Ammon's horn (tissue), 1 donor: ENCODE results near the gene OR51B2.
"Not testable (repeated sequence)": the region's sequence is repeated elsewhere in the genome, so short reads cannot be mapped to it uniquely, and the experiment has no call there.

Experiments used
- DNase-seq: peaks from one replicate; pipeline ENCODE4 v3.0.0-alpha.2; 2016; ENCODE audit warnings: low spot score

The OR51B2 gene

DNA sequence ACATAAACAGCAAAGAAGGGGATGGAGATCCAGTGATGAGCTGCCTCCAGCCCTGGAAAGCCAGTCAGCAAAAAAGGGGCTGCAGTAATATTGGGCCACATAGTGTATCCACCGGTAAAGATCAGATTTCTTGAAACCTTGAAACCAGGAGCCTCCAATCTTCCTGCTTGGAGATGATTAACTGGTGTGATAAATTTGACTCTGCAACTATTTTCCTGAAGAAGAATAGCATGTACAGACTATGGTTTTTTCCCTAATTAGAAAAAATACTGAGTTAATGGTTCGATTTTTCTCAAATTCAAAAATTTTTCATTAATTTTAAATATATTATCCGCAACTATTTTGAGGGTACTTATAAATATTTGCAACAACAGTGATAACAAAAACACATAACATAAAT, at the start of gene OR51B2:
OR51B2 (minus strand) TSS at position 101 of the 400 bp plus-strand sequence; CDS start at position 101, 0 bp downstream.
- DNase-seq: no peak

- no peak for DNase-seq
Observed at GRCh38 chr11:5369789-5370188, 45.7 kb upstream of the OR51B2 start.

DNA sequence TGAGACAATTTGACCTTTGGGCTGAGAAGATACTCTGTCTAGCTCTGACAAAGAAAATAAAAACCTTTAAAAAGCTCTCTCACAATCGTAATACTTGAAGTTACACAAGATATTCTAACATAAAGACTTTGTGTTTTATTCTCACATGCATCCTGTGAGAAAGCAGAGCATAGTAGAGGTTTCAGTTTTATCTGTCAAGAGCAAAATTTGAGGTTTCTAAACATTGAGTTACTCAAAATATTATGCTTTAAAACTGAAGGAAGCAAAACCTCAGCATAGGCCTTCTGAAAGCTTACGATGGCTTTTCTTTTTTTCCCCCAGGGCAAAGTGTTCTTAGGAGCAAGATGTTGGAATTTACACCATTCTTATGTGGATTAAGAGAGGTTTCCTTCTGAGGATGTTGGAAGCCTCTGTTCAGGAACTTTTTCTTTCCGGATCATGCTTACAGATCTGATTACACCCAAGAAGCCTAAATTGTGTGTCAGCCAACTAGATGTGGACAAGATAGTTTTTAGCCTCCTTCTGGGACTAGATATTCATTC, 44.5 kb upstream of the OR51B2 start:
- DNase-seq: no peak

DNA sequence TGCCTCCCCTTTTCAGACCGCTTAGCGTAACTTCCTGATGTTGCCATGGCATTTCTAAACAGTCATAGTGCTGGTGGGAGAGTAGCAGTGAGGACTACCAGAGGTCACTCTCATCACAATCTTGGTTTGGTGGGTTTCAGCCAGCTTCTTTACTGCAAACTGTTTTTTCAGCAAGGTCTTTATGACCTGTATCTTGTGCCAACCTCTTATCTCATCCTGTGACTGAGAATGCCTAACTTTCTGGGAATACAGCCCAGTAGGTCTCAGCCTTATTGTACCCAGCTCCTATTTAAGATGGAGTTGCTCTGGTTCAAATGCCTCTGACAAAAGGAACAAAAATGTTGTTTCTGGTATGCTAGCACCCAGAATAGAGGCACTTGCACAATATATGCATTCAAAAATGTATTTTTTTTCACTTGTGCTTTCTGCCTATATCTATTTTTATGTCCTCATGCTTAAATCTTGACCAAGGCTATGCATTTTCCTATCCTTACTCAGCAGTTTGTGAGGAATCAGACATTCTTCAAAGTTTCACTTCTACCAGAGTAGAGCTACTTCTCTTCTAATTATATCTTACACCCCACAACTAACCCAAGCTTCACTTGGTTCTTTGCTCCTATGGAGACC, 43.5 kb upstream of the OR51B2 start:
- no peak for DNase-seq

DNA sequence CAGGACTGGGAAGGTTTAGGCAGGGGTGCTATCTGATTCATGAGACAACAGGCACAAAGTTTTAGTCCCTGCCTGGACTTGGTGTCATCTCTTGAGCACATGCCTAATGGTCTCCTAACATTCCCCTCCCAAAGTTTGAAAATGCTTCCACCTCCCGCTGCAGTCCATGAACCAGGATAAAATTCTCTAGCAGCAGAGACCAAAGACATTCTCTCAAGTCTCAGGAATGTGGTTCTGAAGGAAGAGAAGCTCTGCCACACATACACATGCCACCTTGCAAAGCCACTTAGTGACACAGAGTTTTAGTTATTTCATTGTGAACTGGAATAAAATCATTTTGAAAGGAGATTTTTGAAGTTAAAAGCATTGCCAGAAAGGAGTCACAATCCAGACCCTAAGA, 42.8 kb upstream of the OR51B2 start:
- no peak for DNase-seq

DNA sequence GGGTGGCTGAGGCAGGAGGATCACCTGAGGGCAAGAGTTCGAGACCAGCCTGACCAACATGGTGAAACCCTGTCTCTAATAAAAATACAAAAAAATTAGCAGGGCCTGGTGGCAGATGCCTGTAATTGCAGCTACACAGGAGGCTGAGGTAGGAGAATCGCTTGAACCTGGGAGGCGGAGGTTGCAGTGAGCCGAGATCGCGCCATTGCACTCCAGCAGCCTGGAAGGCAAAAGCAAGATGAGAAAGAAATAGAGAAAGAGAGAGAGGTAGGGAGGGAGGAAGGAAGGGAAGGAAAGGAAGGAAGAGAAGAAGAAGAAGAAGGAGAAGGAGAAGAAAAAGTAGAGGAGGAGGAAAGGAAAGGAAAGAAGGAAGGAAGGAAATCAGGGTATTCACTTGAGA, 42.3 kb upstream of the OR51B2 start:
- not testable (repeated sequence) for DNase-seq

- DNase-seq: no peak
Observed at GRCh38 chr11:5364214-5364613, 40.1 kb upstream of the OR51B2 start.

- DNase-seq: no peak
Observed at GRCh38 chr11:5363679-5364078, 39.6 kb upstream of the OR51B2 start.

- no peak for DNase-seq
Observed at GRCh38 chr11:5362017-5362625, 38.0 kb upstream of the OR51B2 start.

DNA sequence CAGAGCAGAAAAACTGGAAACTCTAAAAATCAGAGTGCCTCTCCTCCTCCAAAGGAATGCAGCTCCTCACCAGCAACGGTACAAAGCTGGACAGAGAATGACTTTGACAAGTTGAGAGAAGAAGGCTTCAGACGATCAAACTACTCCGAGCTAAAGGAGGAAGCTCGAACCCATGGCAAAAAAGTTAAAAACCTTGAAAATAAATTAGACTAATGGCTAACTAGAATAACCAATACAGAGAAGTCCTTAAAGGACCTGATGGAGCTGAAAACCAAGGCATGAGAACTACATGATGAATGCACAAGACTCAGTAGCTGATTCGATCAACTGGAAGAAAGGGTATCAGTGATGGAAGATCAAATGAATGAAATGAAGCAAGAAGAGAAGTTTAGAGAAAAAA, 31.9 kb upstream of the OR51B2 start:
- not testable (repeated sequence) for DNase-seq

DNA sequence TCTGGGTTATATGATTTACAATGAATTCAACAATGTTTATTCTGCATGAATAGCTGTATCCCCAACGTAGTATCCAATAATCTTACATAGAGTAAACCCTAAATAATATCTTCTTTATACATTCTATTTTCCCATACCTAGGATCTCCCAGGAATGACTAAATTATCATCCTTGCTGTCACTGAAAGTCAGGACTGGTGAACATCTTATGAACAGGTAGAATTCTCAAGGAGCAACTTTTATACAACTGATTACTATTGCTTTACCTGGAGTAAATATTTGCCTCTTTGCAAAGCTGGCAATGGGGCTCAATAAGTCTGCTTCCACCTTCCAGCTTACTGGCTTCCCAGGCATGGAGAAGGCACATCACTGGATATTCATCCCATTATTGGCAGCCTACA, 27.1 kb upstream of the OR51B2 start, which contains the start of gene OR51B6:
OR51B6 (plus strand) TSS at position 301 of the 400 bp plus-strand sequence; CDS start at position 301, 0 bp downstream.
- DNase-seq: no peak

DNA sequence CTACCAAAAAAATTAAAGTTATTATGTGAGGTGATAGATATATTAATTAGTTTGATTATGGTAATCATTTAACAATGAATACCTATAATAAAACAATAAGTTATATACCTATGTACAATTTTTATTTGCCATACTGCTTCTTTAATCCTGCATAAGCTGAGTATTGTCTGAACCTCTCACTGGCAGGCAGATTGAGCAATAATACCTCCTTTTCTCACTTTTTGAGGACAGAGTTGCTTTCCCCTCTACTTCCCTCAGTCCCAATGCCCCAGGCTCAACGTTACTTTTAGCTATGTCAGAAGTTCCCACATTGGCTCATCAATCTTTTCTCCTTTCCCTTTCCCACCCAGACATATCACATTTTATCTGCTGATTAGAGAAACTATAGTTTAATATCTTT, 25.5 kb upstream of the OR51B2 start:
- DNase-seq: no peak

GRCh38 chr11:5348551-5349194, 24.6 kb upstream of the OR51B2 start:
- no peak for DNase-seq

- no peak for DNase-seq
Observed at GRCh38 chr11:5345831-5346230, 21.7 kb upstream of the OR51B2 start.

DNA sequence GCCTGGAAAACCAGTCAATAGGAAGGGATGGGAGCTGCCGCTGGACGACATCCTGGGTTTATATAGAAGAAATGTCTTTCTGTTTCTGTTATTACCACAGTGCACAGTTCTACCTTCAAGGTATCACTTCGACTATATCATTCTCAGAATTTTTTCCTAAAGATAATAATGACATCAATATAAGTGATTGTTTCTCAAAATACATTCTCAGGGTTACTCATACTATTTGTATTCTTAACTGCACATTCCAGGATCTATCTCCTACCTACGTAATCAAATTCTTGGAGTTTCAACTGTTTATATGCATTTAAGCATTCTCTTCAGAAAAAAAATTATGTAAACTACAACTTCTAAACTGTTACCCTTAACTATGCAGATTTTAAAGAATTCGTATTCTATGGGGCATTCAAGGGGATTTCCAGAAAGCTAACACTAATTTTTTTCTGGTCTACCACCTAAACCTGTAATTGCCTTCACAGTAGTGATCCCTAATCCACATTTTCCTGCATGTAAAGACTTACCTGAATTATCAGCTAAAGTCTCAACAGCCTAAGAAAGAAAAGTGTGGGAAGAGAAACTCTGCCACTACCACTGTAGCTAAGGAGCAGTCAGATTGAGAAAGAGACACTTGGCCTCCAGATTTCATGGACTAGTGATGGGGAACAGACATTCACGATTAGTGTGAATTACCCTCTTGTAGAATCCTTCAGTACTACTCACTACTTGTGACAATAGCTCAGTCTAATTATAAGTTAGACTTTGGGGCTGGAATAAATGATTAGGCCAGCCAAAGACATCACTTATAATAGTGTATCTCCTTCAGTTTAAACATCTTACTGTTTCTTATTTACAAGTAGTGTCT, 19.6 kb upstream of the OR51B2 start, which contains the start of gene OR51B5:
OR51B5 (minus strand) TSS at position 51 of the 862 bp plus-strand sequence; CDS start at position 51, 0 bp downstream.
- DNase-seq: no peak

GRCh38 chr11:5339771-5340322, 15.8 kb upstream of the OR51B2 start:
- no peak for DNase-seq

DNA sequence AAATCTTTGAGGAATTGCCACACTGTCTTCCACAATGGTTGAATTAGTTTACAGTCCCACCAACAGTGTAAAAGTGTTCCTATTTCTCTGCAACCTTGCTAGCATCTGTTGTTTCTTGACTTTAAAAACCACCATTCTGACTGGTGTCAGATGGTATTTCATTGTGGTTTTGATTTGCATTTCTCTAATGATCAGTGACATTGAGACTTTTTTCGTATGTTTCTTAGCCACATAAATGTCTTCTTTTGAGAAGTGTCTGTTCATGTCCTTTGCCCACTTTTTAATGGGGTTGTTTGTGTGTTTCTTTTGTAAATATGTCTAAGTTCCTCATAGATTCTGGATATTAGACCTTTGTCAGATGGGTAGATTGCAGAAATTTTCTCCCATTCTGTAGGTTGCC, 13.2 kb upstream of the OR51B2 start:
- not testable (repeated sequence) for DNase-seq

- DNase-seq: no peak
Observed at GRCh38 chr11:5336331-5336730, 12.2 kb upstream of the OR51B2 start.

- no peak for DNase-seq
Observed at GRCh38 chr11:5335170-5335569, 11.1 kb upstream of the OR51B2 start.

DNA sequence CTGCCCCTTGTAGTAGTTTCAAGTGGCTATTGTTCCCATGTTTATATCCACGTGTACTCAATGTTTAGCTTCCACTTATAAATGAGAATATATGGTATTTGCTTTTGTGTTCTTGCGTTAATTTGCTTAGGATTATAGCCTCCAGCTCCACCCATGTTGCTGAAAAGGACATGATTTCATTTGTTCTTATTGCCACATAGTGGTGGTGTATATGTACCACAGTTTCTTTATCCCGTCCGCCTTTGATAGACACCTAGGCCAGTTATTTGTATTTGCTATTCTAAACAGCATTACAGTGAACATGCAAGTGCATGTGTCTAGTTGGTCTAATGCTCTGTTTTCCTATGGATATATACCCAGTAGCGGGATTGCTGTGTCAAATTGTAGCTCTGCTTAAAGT, 6.8 kb downstream of the OR51B2 start:
- DNase-seq: no peak

DNA sequence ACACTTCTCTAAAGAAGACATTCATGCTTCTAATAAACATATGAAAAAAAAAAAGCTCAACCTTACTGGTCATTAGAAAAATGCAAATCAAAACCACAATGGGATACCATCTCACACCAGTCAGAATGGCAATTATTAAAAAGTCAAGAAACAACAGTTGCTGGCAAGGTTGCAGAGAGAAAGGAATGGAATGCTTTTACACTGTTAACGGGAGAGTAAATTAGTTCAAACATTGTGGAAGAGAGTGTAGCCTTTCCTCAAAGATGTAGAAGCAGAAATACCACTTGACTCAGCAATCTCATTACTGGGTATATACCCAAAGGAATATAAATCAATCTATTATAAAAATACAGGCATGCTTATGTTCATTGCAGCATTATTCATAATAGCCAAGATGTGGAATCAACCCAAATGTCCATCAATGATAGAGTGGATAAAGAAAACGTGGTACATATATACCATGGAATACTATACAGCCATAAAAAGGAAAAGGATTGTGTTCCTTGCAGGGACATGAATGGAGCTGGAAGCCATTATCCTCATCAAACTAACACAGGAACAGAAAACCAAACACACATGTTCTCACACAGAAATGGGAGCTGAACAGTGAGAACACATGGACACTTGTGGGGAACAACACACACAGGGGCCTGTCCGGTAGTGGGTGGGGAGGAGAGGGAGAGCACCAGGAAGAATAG, 10.6 kb downstream of the OR51B2 start:
- not testable (repeated sequence) for DNase-seq
